ENCODE results near the gene SERTAD3.
"Not testable (repeated sequence)": the region's sequence is repeated elsewhere in the genome, so short reads cannot be mapped to it uniquely, and the experiment has no call there.

The SERTAD3 gene

DNA sequence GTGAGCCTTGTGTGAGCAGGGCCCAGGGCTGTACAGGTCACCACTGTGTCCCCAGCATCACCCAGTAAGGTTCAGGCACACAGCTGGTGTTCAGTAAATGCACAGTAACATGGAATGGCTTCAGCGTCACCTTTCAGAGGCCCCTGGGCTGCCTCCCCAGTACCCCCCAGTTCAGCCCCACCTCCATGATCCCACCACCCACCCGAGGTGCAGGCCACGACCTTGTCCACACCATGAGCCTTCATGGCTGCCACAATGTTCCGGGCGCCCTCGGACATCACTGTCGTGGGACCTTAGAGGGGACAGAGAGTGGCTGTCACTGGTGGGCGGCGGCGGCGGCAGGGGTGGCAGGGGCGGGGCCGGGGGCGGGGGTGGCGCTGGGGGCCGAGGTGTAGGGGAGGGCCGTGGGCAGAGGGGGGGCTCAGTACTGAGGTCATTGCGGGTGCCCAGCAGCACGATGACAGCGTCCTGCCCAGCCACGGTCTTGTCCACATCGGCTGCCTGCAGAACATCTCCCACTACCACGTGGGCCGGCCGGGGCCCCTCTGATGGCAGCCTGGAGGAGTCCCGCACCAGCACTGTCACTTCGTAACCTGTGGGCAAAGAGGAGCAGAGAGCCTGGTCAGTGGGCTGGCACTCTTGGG lies 13.9 kb upstream of the SERTAD3 start:
- DNase-seq (ENCODE audit: low read depth in 2 of 2): no peak

DNA sequence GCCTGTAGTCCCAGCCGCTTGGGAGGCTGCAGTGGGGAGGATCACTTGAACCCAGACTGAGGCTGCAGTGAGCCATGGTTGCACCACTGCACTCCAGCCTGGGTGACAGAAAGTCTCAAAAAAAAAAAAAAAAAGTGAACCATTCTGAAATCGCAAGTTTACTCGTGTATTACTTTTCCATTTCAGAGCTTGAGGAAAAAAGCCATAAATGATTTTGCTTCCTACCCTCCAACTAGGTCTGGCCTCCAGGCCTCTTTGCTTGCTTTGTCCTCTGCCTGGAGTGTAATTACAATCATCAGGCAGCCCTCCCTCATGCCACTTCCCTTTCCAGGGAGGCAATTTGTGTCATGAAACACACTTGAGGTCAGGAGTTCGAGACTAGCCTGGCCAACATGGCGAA lies 12.9 kb upstream of the SERTAD3 start:
- no peak for DNase-seq (ENCODE audit: low read depth in 2 of 2)

GRCh38 chr19:40453943-40454342 lies 9.8 kb upstream of the SERTAD3 start:
- not testable (repeated sequence) for DNase-seq (ENCODE audit: low read depth in 2 of 2)

- DNase-seq (ENCODE audit: low read depth in 2 of 2): no peak
Measured at GRCh38 chr19:40453151-40453735, 9.1 kb upstream of the SERTAD3 start.

- no peak for DNase-seq (ENCODE audit: low read depth in 2 of 2)
Measured at GRCh38 chr19:40452016-40452415, 7.9 kb upstream of the SERTAD3 start.

DNA sequence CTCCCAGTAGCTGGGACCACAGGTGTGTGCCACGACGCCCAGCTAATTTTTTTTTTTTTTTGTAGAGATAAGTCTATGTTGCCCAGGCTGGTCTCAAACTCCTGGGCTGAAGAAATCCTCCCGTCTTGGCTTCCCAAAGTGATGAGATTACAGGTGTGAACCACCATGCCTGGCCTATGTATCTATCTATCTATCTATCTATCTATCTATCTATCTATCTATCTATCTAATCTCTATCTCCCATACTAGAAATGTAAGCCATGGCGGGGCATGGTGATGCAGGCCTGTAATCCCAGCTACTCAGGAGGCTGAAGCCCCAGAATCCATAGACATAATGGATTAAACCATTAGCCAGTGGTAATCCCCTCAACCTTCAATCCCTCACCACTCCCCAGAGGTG lies 6.5 kb upstream of the SERTAD3 start:
- no peak for DNase-seq (ENCODE audit: low read depth in 2 of 2)

- DNase-seq (ENCODE audit: low read depth in 2 of 2): no peak
Measured at GRCh38 chr19:40449506-40449905, 5.4 kb upstream of the SERTAD3 start.

GRCh38 chr19:40446263-40446784 lies 2.2 kb upstream of the SERTAD3 start:
- DNase-seq (ENCODE audit: low read depth in 2 of 2): no peak

DNA sequence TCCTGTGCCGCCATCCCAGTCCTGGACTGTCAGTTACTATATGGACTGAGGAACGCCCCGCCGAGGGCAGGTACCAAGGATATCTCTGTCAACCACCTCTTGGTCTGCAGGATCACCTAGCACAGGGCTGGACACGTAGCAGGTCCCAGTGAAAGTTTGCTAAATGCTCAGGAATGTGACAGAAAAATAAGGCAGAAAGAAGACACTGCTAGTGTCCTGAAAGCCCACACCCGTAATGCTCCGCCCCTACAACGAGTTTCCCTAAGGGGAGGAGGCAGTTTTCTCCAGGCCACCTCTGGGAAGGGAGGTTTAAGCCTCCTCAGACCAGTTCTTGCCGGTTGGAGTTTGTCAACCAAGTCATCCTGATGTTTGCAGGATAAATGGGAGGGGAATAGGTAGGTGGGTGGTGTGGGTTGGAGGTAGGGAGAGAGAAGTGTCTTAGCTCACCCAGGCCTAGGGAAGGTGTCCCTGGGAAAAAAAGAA lies 1.7 kb upstream of the SERTAD3 start:
- DNase-seq (ENCODE audit: low read depth in 2 of 2): no peak

DNA sequence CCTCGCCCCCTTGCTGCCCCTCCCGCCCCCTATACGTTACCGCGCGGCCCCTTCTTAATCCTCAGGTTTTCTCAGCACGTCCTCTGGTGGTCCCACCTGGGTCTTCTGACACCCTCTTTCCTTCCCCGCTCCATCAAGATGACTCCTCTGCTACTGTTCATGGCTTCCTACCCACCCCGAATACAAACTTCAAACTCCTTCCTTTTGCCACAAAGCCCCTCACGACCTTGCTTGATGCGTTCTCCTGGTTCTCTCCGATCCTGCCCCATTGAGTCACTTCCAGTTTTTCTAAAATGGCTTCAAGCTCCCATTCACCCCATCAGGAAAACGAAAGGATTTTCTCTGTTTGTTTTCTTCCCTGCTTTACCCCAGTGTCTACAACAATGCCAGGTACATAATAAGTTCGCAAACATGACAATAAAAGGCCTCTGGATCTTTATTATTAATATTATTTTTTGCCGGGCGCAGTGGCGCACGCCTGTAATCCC lies 734 bp upstream of the SERTAD3 start:
- DNase-seq (ENCODE audit: low read depth in 2 of 2): no peak

DNA sequence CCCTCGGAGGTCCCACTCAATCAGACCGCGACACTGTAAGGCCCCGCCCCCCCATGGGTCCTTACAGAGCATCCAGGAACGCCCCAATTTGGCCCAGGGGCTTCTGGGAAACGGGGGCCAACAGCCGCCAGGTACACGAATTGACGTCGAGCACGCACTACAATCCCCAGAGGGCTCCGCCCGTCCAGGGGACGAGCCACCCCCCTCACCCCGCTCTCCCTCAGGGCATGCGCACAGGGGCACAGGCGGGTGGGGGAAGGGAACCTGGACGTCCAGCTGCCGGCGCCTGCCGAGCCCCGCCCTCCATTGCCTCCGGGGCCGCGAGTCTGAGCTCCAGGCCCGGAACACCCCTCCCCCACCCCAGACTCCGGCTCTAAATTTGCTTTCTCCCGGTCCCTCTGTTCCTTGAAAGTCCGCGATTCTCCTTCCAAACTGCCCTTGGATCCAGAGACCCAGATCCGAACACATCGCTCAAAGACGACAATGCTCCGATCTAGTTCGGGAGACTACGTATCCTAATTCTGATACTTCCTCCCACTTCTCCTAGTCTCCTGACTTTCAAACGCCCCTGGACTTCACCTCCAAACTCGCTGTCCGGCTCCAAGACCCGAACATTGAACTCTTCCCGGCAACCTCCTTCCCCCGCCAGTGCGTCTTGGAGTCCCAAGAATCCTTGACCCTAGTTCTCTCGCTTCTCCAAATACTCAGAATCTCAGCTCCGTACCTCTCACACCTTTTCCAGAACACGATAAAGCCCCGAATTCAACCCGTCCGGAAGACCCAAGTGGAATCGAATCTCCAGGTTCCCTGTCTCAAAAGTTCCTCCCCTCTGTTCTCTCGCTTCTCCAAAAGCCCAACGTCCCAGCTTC lies 770 bp downstream of the SERTAD3 start:
- peak; percentile 97 to 99 for DNase-seq (ENCODE audit: low read depth in 2 of 2)

GRCh38 chr19:40442328-40443130 lies 1.6 kb downstream of the SERTAD3 start:
- no peak for DNase-seq (ENCODE audit: low read depth in 2 of 2)

- no peak for DNase-seq (ENCODE audit: low read depth in 2 of 2)
Measured at GRCh38 chr19:40441719-40442253, 2.3 kb downstream of the SERTAD3 start.

DNA sequence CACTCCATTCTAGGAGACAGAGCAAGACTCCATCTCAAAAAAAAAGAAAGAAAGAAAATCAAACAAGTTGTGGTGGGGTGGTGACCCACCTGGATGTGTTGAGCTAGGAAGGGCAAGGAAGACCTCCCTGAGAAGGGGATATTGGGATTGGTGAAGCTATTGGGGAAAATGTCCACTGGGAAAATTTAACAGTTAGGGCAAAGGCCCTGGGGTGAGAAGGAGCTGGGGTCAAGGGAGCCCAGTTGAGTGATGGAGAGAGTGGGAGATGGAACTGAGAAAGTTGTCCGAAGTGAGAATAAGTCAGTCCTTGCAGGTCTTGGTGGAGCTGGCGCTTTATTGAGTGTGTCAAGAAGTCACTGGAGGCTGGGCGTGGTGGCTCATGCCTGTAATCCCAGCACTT lies 5.9 kb downstream of the SERTAD3 start:
- no peak for DNase-seq (ENCODE audit: low read depth in 2 of 2)

- no peak for DNase-seq (ENCODE audit: low read depth in 2 of 2)
Measured at GRCh38 chr19:40433391-40434216, 10.5 kb downstream of the SERTAD3 start.

DNA sequence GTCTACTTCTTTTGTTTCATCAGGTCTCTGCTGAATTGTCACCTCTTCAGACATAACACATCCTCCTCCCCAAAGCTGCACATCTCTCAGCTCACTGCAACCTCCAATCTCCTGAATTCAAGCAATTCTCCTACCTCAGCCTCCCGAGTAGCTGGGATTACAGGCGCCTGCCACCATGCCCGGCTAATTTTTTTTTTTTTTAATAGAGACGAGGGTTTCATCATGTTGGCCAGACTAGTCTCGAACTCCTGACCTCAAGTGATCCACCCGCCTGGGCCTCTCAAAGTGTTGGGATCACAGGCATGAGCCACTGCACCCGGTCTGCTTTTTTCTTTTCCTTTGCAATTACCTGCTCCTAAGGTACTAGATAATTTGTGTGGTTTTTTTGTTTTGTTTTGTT lies 11.4 kb downstream of the SERTAD3 start:
- DNase-seq (ENCODE audit: low read depth in 2 of 2): not testable (repeated sequence)

DNA sequence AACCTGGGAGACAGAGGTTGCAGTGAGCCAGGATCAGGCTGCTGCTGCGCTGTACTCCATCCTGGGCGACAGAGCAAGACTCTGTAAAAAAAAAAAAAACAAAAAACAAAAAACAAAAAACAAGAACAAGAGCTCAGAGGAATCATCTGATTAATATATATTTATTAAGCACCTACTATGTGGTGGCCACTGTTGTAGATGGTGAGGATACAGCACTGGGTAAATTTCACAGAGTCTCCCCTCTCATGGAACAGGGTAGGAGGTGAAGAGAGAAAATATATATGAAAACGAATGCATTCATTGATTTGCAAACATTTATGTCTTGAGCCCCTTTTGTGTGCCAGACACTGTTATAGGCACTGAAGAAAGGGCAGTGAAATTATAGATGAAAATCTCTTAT lies 12.4 kb downstream of the SERTAD3 start:
- DNase-seq (ENCODE audit: low read depth in 2 of 2): no peak

DNA sequence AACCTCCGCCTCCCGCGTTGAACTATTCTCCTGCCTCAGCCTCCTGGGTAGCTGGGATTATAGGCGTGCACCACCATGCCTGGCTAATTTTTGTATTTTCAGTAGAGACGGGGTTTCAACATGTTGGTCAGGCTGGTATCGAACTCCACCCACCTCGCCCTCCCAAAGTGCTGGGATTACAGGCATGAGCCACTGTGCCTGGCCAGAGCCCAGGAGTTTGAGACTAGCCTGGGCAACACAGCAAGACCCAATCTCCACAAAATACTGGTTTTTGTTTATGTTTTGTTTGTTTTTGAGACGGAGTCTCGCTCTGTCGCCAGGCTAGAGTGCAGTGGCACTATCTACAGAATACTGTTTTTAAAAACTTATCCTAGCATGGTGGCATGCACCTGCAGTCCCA lies 13.9 kb downstream of the SERTAD3 start:
- not testable (repeated sequence) for DNase-seq (ENCODE audit: low read depth in 2 of 2)

- DNase-seq (ENCODE audit: low read depth in 2 of 2): not testable (repeated sequence)
Measured at GRCh38 chr19:40428197-40428596, 15.9 kb downstream of the SERTAD3 start.

All from activated CD8-positive, alpha-beta memory T cell treated with anti-CD3 and anti-CD28 coated beads for 4 hours (primary cell).